A673 (cell line): ENCODE results near the gene DYNLT2.

Source experiments
- CTCF ChIP-seq: fragments of 300-800, 200-600 bp; sonication (generic); conservative IDR thresholded peaks from 2 replicates; pipeline ENCODE4 v1.5.1; 2017; ENCODE audit warnings: low read depth, mild to moderate bottlenecking, antibody characterized with exemption, low read length, moderate library complexity, mixed read lengths
- EZH2 ChIP-seq: fragments of 200-600 bp; sonication (generic); IDR thresholded peaks from 2 replicates; pipeline ENCODE4 v1.6.1; 2017; ENCODE audit warnings: borderline replicate concordance, low read depth, mild to moderate bottlenecking, mixed read lengths, antibody characterized with exemption, low read length; ENCODE audit not compliant: poor library complexity, severe bottlenecking

GRCh38 chr6:169793408-169793807, 42.0 kb upstream of the DYNLT2 start:
- TF ChIP-seq CTCF (no peak), EZH2 (no peak)
